ENCODE data around the gene HIGD2A. TPM values are rescaled to one million over a fixed set of nuclear protein-coding genes. Genes with fewer than 3 reads are reported as not detected.

HIGD2A gene
- total RNA-seq, 4 donors from 2014 or later = 54.3 to 96.3 (median 85.1) TPM

GRCh38 chr5:176438959-176439757 is 50.6 kb downstream of the HIGD2A start:
- H3K4me1 ChIP-seq = peaks cover 0 to 10% (median 0%) of the 10 kb centered on the region in 4 donors
- 76 to 80% methylated on average over 12 of the region's 12 CpGs for WGBS, 2 donors
- H3K4me3 ChIP-seq = no peak overlapping the region
- no peaks in the 10 kb centered on the region for H3K36me3 ChIP-seq
- DNase-seq (ENCODE audit: low spot score in 2 of 2) = no peak
- H3K27ac ChIP-seq = no peak overlapping the region
- no peak for TF ChIP-seq POLR2A (IDR thresholded peaks at IDR 0.05)
- H3K9me3 ChIP-seq = no peaks in the 10 kb centered on the region
- H3K27me3 ChIP-seq = no peaks in the 10 kb centered on the region

Small RNA genes lying within 50 kb of the gene (small RNA-seq; reads per million reads assigned to genes)
- gene AC010297.1 (not detected), gene MIR1271 (1.5 reads per million, percentile 46 among the genes with 10 or more reads in this experiment)

Other genes starting within 250 kb of the HIGD2A start
- 10 to 100 TPM in 2 of 4 donors, 1 to 10 TPM in 2; 3.7 to 11.1 (median 8.2) TPM for gene SIMC1, start 150.3 kb upstream of the HIGD2A start, total RNA-seq
- 10 to 100 TPM; 77.9 to 91.3 (median 90.0) TPM for gene KIAA1191, start 27.0 kb upstream of the HIGD2A start, total RNA-seq
- 10 to 100 TPM; 12.0 to 54.6 (median 16.9) TPM for gene ARL10, start 23.3 kb upstream of the HIGD2A start, total RNA-seq
- gene NOP16, start 153 bp upstream of the HIGD2A start, total RNA-seq = 10 to 100 TPM in 1 of 4 donors, 1 to 10 TPM in 3; 6.1 to 17.7 (median 6.6) TPM
- 100 to 1,000 TPM; 183 to 233 (median 197) TPM for gene CLTB, start 27.8 kb downstream of the HIGD2A start, total RNA-seq
- gene FAF2, start 59.6 kb downstream of the HIGD2A start, total RNA-seq = 10 to 100 TPM; 23.0 to 30.8 (median 29.4) TPM
- 10 to 100 TPM; 11.1 to 28.5 (median 21.8) TPM for gene RNF44, start 148.7 kb downstream of the HIGD2A start, total RNA-seq
- gene CDHR2, start 160.6 kb downstream of the HIGD2A start, total RNA-seq = not detected
- gene GPRIN1, start 221.4 kb downstream of the HIGD2A start, total RNA-seq = under 1 TPM in 2 of 4 donors, not detected in 2; 0.22 to 0.90 TPM
- not detected for gene SNCB, start 241.8 kb downstream of the HIGD2A start, total RNA-seq
- not detected for gene EIF4E1B, start 241.9 kb downstream of the HIGD2A start, total RNA-seq